IMR-90 (cell line): ENCODE measurements around the gene HOXA10.

Experiments
- BHLHE40 ChIP-seq: fragments of 150-350 bp; IDR thresholded peaks from 2 replicates; pipeline ENCODE4 v1.6.1; 2016; ENCODE audit warnings: mild to moderate bottlenecking, low read depth, low read length
- CEBPB ChIP-seq: IDR thresholded peaks from 2 replicates; pipeline ENCODE4 v1.6.1; 2012; ENCODE audit warnings: low read depth, low read length, improper control_type of control experiment
- MAZ ChIP-seq: IDR thresholded peaks from 2 replicates; pipeline ENCODE4 v1.6.1; 2012; ENCODE audit warnings: low read depth, mild to moderate bottlenecking, low read length, improper control_type of control experiment, moderate library complexity, borderline replicate concordance
- POLR2A ChIP-seq: IDR thresholded peaks from 2 replicates; pipeline ENCODE4 v1.6.1; 2012; ENCODE audit warnings: mild to moderate bottlenecking, low read depth, low read length
- RAD21 ChIP-seq: IDR thresholded peaks from 2 replicates; pipeline ENCODE4 v1.6.1; 2012; ENCODE audit warnings: low read length, improper control_type of control experiment
- RCOR1 ChIP-seq: IDR thresholded peaks from 2 replicates; pipeline ENCODE4 v1.6.1; 2012; ENCODE audit warnings: mild to moderate bottlenecking, low read length, improper control_type of control experiment; ENCODE audit not compliant: insufficient replicate concordance
- RFX5 ChIP-seq: IDR thresholded peaks from 2 replicates; pipeline ENCODE4 v1.8.0; 2012; ENCODE audit warnings: low read depth, mild to moderate bottlenecking, low read length, moderate library complexity
- SMC3 ChIP-seq: fragments of 150-350 bp; IDR thresholded peaks from 2 replicates; pipeline ENCODE4 v1.6.1; 2016; ENCODE audit warnings: low read depth, mild to moderate bottlenecking, antibody characterized with exemption, low read length, moderate library complexity
- USF2 ChIP-seq: fragments of 150-350 bp; IDR thresholded peaks from 2 replicates; pipeline ENCODE4 v1.6.1; 2017; ENCODE audit warnings: mild to moderate bottlenecking, antibody characterized with exemption, low read length, low read depth
- TF ChIP-seq, protein P1 (sequence below): conservative IDR thresholded peaks from 2 replicates; pipeline ENCODE4 v1.5.1; 2012; ENCODE audit warnings: mild to moderate bottlenecking, low read depth, low read length, improper control_type of control experiment

- TF ChIP-seq POLR2A (no peak), SMC3 (no peak), CEBPB (no peak), RFX5 (no peak), USF2 (no peak), RAD21 (no peak), RCOR1 (no peak), MAZ (no peak), BHLHE40 (no peak)
- TF ChIP-seq, protein P1, sequence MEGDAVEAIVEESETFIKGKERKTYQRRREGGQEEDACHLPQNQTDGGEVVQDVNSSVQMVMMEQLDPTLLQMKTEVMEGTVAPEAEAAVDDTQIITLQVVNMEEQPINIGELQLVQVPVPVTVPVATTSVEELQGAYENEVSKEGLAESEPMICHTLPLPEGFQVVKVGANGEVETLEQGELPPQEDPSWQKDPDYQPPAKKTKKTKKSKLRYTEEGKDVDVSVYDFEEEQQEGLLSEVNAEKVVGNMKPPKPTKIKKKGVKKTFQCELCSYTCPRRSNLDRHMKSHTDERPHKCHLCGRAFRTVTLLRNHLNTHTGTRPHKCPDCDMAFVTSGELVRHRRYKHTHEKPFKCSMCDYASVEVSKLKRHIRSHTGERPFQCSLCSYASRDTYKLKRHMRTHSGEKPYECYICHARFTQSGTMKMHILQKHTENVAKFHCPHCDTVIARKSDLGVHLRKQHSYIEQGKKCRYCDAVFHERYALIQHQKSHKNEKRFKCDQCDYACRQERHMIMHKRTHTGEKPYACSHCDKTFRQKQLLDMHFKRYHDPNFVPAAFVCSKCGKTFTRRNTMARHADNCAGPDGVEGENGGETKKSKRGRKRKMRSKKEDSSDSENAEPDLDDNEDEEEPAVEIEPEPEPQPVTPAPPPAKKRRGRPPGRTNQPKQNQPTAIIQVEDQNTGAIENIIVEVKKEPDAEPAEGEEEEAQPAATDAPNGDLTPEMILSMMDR: no peak
Measured at GRCh38 chr7:27156916-27157701, 17.0 kb downstream of the HOXA10 start.
